IPS-18c (cell line): ENCODE data around the gene GPR32.
"Not testable (repeated sequence)": the region's sequence is repeated elsewhere in the genome, so short reads cannot be mapped to it uniquely, and the experiment has no call there.

Source experiments
- H3K4me3 ChIP-seq: 2 replicates; pipeline ENCODE4 v1.7.0; 2013; ENCODE audit warnings: low read depth, mild to moderate bottlenecking, low read length, moderate library complexity; ENCODE audit not compliant: insufficient read depth
- H3K9me3 ChIP-seq: one replicate; pipeline ENCODE4 v1.6.1; 2013; ENCODE audit warnings: mild to moderate bottlenecking, low read length, moderate library complexity; ENCODE audit not compliant: control insufficient read depth, insufficient read depth

The GPR32 gene

GRCh38 chr19:50741179-50741933, 28.9 kb upstream of the GPR32 start:
- Histone ChIP-seq H3K9me3 (no peaks in the 10 kb centered on the region), H3K4me3 (no peak overlapping the region)

- Histone ChIP-seq H3K4me3 (no peak overlapping the region), H3K9me3 (no peaks in the 10 kb centered on the region)
These were observed 26.7 kb upstream of the GPR32 start for GRCh38 chr19:50743537-50743936.

DNA sequence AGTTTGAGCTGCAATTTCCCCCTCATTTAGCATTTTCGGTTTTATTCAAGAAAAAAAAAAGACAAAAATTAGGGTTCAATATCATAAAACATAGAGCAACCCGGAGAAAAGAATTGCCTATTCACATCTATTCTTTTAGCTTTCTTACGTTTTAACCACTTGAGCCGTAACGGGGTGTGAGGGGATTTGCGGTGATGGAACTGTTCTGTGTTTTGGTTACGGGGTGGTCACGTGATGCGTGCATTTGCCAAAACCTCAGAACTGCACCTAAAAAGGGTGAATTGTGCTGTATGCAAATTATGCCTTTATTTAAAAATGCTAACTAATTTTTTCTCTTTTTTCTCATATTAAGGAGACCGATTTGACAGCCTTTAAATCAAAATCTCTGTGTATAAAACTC, 25.0 kb upstream of the GPR32 start:
- Histone ChIP-seq H3K4me3 (no peak overlapping the region), H3K9me3 (peaks cover 2% of the 10 kb centered on the region)

- not testable (repeated sequence) for H3K9me3 ChIP-seq, H3K4me3 ChIP-seq
These were observed 23.1 kb upstream of the GPR32 start for GRCh38 chr19:50747141-50747540.

GRCh38 chr19:50749490-50749889, 20.8 kb upstream of the GPR32 start:
- Histone ChIP-seq H3K9me3 (peaks cover 4% of the 10 kb centered on the region), H3K4me3 (no peak overlapping the region)

GRCh38 chr19:50750010-50750409, 20.3 kb upstream of the GPR32 start:
- no peak overlapping the region for H3K4me3 ChIP-seq
- peaks cover 4% of the 10 kb centered on the region for H3K9me3 ChIP-seq

GRCh38 chr19:50753879-50754278, 16.4 kb upstream of the GPR32 start:
- H3K4me3 ChIP-seq, result no peak overlapping the region
- H3K9me3 ChIP-seq, result peaks cover 4% of the 10 kb centered on the region

- not testable (repeated sequence) for H3K9me3 ChIP-seq, H3K4me3 ChIP-seq
These were observed 14.0 kb upstream of the GPR32 start for GRCh38 chr19:50756244-50756643.

DNA sequence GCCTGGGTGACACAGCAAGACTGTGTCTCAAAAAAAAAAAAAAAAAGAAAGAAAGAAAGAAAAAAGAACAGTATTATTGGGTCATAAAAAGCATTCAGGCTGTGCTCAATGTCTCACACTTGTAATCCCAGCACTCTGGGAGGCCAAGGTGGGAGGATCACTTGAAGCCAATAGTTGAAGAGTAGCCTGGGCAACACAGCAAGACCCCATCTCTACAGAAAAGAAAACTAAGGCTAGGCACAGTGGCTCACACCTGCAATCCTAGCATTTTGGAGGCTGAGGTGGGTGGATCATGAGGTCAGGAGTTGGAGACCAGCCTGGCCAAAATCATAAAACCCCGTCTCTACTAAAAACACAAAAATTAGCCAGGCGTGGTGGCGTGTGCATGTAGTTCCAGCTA, 12.6 kb upstream of the GPR32 start:
- not testable (repeated sequence) for H3K9me3 ChIP-seq

GRCh38 chr19:50759076-50759475, 11.2 kb upstream of the GPR32 start:
- H3K9me3 ChIP-seq, H3K4me3 ChIP-seq: not testable (repeated sequence)

More for the DNA sequence above, 12.6 kb upstream of the GPR32 start:
- not testable (repeated sequence) for H3K4me3 ChIP-seq

- Histone ChIP-seq H3K9me3 (peaks cover 4% of the 10 kb centered on the region), H3K4me3 (no peak overlapping the region)
These were observed 10.4 kb upstream of the GPR32 start for GRCh38 chr19:50759886-50760285.

DNA sequence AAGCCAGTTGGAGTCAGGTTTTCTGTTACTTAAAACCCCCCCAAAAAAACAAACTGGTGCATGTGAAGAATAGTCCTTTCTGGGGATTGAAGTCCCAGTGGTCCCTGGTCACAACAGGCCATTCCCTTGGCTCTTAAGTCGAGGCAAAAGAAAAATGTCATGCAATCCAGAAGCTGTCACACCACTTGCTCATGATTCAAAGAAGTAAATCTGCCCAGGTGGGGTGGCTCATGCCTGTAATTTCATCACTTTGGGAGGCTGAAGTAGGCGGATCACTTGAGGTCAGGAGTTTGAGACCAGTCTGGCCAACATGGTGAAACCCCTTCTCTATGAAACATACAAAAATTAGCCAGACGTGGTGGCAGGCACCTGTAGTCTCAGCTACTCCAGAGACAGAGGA, 8.8 kb upstream of the GPR32 start:
- H3K4me3 ChIP-seq, H3K9me3 ChIP-seq: not testable (repeated sequence)

- H3K9me3 ChIP-seq, H3K4me3 ChIP-seq: not testable (repeated sequence)
These were observed 6.7 kb upstream of the GPR32 start for GRCh38 chr19:50763521-50763920.

DNA sequence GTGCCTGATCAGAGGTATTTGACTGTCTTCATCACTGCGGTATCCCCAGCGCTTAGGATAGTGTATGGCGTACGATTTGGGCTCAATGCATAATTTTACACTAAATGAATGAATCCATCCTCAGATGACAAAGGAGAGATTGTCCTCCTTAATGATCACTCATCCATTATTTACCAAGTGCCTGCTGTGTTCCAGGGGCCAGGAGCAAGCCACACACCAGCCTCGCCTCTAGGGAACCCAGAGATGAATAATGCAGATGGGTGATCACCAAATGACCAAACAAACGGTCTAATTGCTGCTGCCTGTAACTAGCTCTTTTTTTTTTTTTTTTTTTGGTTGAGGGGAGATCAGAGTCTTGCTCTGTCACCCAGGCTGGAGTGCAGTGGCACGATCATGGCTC, 5.9 kb upstream of the GPR32 start:
- H3K9me3 ChIP-seq, result peaks cover 4% of the 10 kb centered on the region
- H3K4me3 ChIP-seq, result no peak overlapping the region

DNA sequence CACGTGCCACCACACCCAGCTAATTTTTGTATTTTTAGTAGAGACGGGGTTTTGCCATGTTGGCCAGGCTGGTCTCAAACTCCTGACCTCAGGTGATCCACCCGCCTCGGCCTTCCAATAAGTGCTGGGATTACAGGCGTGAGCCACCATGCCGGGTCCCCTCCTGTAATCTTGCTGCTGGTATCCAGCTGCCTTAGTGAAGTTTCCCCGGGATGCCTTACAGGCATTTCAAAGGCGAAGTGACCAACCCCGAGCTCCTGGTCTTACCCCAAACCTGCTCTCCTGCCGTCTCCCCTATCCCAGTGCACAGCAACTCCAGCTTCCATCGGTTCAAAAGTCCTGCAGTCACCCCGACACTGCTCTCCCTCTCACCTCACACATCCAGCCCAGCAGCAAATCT, 3.5 kb upstream of the GPR32 start:
- H3K4me3 ChIP-seq, H3K9me3 ChIP-seq: not testable (repeated sequence)

DNA sequence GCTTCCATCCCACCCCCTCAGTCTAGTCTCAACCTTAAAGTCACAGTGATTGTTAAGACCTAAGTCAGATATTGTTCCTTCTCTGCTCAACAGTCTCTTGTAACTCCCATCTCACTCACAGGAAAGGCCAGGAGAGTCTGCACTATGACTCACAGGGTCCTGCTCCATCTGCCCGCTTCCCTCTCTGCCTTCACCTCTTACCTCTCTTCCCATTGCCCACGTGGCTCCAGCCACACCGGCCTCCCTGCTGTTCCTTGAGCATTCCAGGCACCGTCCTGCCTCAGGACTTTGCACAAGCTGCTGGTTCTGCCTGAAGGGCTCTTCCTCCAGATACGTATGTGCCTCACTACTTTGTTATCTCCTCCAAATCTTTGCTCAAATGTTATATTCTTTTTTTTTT, 3.0 kb upstream of the GPR32 start:
- not testable (repeated sequence) for H3K9me3 ChIP-seq, H3K4me3 ChIP-seq

GRCh38 chr19:50768277-50768676, 2.0 kb upstream of the GPR32 start:
- Histone ChIP-seq H3K9me3 (no peaks in the 10 kb centered on the region), H3K4me3 (no peak overlapping the region)

DNA sequence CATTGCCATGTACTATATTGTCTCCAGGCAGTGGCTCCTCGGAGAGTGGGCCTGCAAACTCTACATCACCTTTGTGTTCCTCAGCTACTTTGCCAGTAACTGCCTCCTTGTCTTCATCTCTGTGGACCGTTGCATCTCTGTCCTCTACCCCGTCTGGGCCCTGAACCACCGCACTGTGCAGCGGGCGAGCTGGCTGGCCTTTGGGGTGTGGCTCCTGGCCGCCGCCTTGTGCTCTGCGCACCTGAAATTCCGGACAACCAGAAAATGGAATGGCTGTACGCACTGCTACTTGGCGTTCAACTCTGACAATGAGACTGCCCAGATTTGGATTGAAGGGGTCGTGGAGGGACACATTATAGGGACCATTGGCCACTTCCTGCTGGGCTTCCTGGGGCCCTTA, 624 bp downstream of the GPR32 start:
- H3K4me3 ChIP-seq, result no peak overlapping the region
- H3K9me3 ChIP-seq, result no peaks in the 10 kb centered on the region

DNA sequence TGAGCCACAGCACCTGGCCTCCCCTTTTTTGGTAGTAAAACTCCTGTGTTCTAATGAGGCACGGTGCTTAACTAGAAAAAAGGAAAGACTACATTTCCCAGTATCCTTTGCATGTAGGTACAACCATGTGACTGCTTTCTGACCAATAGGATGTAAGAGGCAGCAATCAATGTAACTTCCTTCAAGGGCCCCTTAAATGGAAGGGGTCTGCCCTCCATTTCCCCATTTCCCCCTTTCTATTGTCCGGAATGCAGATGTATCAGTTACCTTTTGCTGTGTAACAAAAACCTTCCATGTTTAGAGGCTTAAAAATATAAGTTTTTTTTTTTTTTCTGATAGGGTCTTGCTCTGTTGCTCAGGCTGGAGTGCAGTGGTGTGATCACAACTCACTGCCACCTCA, 2.2 kb downstream of the GPR32 start:
- Histone ChIP-seq H3K9me3 (no peaks in the 10 kb centered on the region), H3K4me3 (no peak overlapping the region)
